GM06990 (cell line): ENCODE measurements around the gene PLOD3.

ENCODE experiments used
- DNase-seq: peaks from one replicate; pipeline ENCODE4 v3.0.0-alpha.2; 2011; ENCODE audit not compliant: insufficient read length; ENCODE audit errors: extremely low read depth
- H3K27me3 ChIP-seq: replicated peaks from 2 replicates; pipeline ENCODE4 v1.6.0; 2011; ENCODE audit warnings: low read length; ENCODE audit not compliant: control insufficient read depth, insufficient read depth
- H3K36me3 ChIP-seq: 2 replicates; pipeline ENCODE4 v1.5.1; 2011; ENCODE audit warnings: low read length; ENCODE audit not compliant: control insufficient read depth, insufficient read depth
- H3K4me3 ChIP-seq: replicated peaks from 2 replicates; pipeline ENCODE4 v1.5.1; 2011; ENCODE audit warnings: low read depth, mild to moderate bottlenecking, control low read depth, low read length
- CTCF ChIP-seq: IDR thresholded peaks from 2 replicates; pipeline ENCODE4 v1.5.1; 2011; ENCODE audit warnings: low read length, control low read depth, mild to moderate bottlenecking, inconsistent platforms; ENCODE audit not compliant: insufficient read depth, poor library complexity, severe bottlenecking

PLOD3 gene

GRCh38 chr7:101251871-101252659, 34.7 kb upstream of the PLOD3 start:
- no peak for TF ChIP-seq CTCF
- DNase-seq = peak; percentile 99
- Histone ChIP-seq H3K36me3 (peaks cover 4% of the 10 kb centered on the region), H3K27me3 (no peaks in the 10 kb centered on the region), H3K4me3 (peak overlapping the region; percentile 82)

GRCh38 chr7:101250324-101250723, 32.9 kb upstream of the PLOD3 start:
- DNase-seq = peak; percentile 35
- H3K4me3 ChIP-seq = peak overlapping the region; percentile 82
- H3K36me3 ChIP-seq = peaks cover 7% of the 10 kb centered on the region
- no peak for TF ChIP-seq CTCF
- H3K27me3 ChIP-seq = no peaks in the 10 kb centered on the region

DNA sequence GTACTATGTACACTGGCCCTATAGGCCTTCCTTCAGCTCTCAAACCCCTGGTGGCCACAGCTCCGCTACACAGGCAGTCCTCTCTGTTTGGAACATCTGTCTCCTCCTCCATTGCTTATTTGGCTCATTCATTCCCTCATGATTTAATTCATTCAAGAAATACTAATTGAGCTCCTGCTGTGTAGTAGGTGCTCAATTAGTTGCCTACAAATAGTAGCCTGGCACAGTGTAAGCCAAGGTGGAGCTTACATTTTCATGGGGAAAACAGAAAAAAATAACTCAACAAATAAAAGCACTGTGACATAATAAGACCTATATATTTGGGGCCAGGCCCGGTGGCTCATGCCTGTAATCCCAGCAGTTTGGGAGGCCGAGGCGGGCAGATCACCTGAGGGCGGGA, 30.9 kb upstream of the PLOD3 start:
- no peak for TF ChIP-seq CTCF
- no peaks in the 10 kb centered on the region for H3K27me3 ChIP-seq
- no peak for DNase-seq
- H3K36me3 ChIP-seq = peaks cover 7% of the 10 kb centered on the region
- no peak overlapping the region for H3K4me3 ChIP-seq

GRCh38 chr7:101245147-101245668, 27.8 kb upstream of the PLOD3 start:
- Histone ChIP-seq H3K4me3 (peak overlapping the region; percentile 78), H3K36me3 (peaks cover 13% of the 10 kb centered on the region), H3K27me3 (no peaks in the 10 kb centered on the region)
- no peak for DNase-seq
- no peak for TF ChIP-seq CTCF

- H3K36me3 ChIP-seq = peaks cover 18% of the 10 kb centered on the region
- H3K27me3 ChIP-seq = no peaks in the 10 kb centered on the region
- TF ChIP-seq CTCF = peak; percentile 95
- peak within 1 kb of the TSS; percentile 78 for H3K4me3 ChIP-seq
- peak; percentile 95 for DNase-seq
These were observed 27.2 kb upstream of the PLOD3 start, which contains the start of gene FIS1 for GRCh38 chr7:101244375-101245146. FIS1 (minus strand) TSS chr7:101245081; CDS start chr7:101245004, 77 bp downstream.
